ENCODE measurements around the gene CEP250. TPM values are rescaled to one million over a fixed set of nuclear protein-coding genes. Genes with fewer than 3 reads are reported as not detected.
A peak's percentile ranks its signal among the peaks of the same experiment; 100 is the strongest.
"Not testable (repeated sequence)": the region's sequence is repeated elsewhere in the genome, so short reads cannot be mapped to it uniquely, and the experiment has no call there.

CEP250 gene
- total RNA-seq, 1 donor = 22.0 TPM

- no peak overlapping the region for H3K4me3 ChIP-seq (ENCODE audit: low read depth, low read length)
- no peak for DNase-seq (ENCODE audit: low read depth)
- no peak for TF ChIP-seq CTCF (IDR thresholded peaks at IDR 0.05; ENCODE audit: insufficient read depth, low read length)
Observed at GRCh38 chr20:35453647-35454046, 1.8 kb upstream of the CEP250 start.

- H3K4me3 ChIP-seq (ENCODE audit: low read depth, low read length); DNase-seq (ENCODE audit: low read depth): not testable (repeated sequence)
Observed at GRCh38 chr20:35456700-35457099, 1.3 kb downstream of the CEP250 start.

- H3K4me3 ChIP-seq (ENCODE audit: low read depth, low read length); DNase-seq (ENCODE audit: low read depth): not testable (repeated sequence)
Observed at GRCh38 chr20:35457539-35457938, 2.1 kb downstream of the CEP250 start.

GRCh38 chr20:35458388-35458787 lies 3.0 kb downstream of the CEP250 start:
- no peak overlapping the region for H3K4me3 ChIP-seq (ENCODE audit: low read depth, low read length)
- no peak for TF ChIP-seq CTCF (IDR thresholded peaks at IDR 0.05; ENCODE audit: insufficient read depth, low read length)
- DNase-seq (ENCODE audit: low read depth) = no peak

- H3K4me3 ChIP-seq (ENCODE audit: low read depth, low read length) = no peak overlapping the region
- no peak for DNase-seq (ENCODE audit: low read depth)
- no peak for TF ChIP-seq CTCF (IDR thresholded peaks at IDR 0.05; ENCODE audit: insufficient read depth, low read length)
Observed at GRCh38 chr20:35461620-35462019, 6.2 kb downstream of the CEP250 start.

GRCh38 chr20:35462351-35462750 lies 7.0 kb downstream of the CEP250 start:
- no peak for DNase-seq (ENCODE audit: low read depth)
- no peak for TF ChIP-seq CTCF (IDR thresholded peaks at IDR 0.05; ENCODE audit: insufficient read depth, low read length)
- no peak overlapping the region for H3K4me3 ChIP-seq (ENCODE audit: low read depth, low read length)

- H3K4me3 ChIP-seq (ENCODE audit: low read depth, low read length) = no peak overlapping the region
- peak; percentile 82 for TF ChIP-seq CTCF (IDR thresholded peaks at IDR 0.05; ENCODE audit: insufficient read depth, low read length)
- peak; percentile 85 for DNase-seq (ENCODE audit: low read depth)
Observed at GRCh38 chr20:35463455-35464300, 8.3 kb downstream of the CEP250 start.

- no peak for TF ChIP-seq CTCF (IDR thresholded peaks at IDR 0.05; ENCODE audit: insufficient read depth, low read length)
- H3K4me3 ChIP-seq (ENCODE audit: low read depth, low read length) = no peak overlapping the region
- DNase-seq (ENCODE audit: low read depth) = no peak
Observed at GRCh38 chr20:35465976-35466375, 10.6 kb downstream of the CEP250 start.
